ENCODE data around the gene ZNF407. TPM values are rescaled to one million over a fixed set of nuclear protein-coding genes. Genes with fewer than 3 reads are reported as not detected.

The ZNF407 gene
- total RNA-seq, 1 experiment from 2014 or later: 15.9 TPM

- H3K27me3 ChIP-seq (replicated peaks; ENCODE audit: insufficient read depth, low read depth, low read length, poor library complexity): no peaks in the 10 kb centered on the region
- H3K4me1 ChIP-seq (ENCODE audit: insufficient read depth, low read length, poor library complexity, severe bottlenecking): no peaks in the 10 kb centered on the region
- H3K27ac ChIP-seq (ENCODE audit: low read depth, low read length, poor library complexity, severe bottlenecking): no peak overlapping the region
- ChIA-PET POLR2A (ENCODE audit: low non-redundant PET) (no interaction called here), CTCF (no interaction called here)
- H3K9me3 ChIP-seq (ENCODE audit: low read depth, low read length, poor library complexity, severe bottlenecking): no peaks in the 10 kb centered on the region
- H3K4me3 ChIP-seq (ENCODE audit: low read depth, low read length, poor library complexity, severe bottlenecking): no peak overlapping the region
- no peaks in the 10 kb centered on the region for H3K36me3 ChIP-seq (ENCODE audit: insufficient read depth, low read length, poor library complexity, severe bottlenecking)
- DNase-seq (ENCODE audit: low spot score): no peak
- TF ChIP-seq CTCF (conservative IDR thresholded peaks at IDR 0.05; ENCODE audit: low read depth, low read length) (no peak), EZH2 (IDR thresholded peaks at IDR 0.05; ENCODE audit: borderline replicate concordance, low read depth, low read length, poor library complexity, severe bottlenecking) (no peak)
- BruUV-seq (replicated peaks): no TSS peak
- intact Hi-C loops (cut with micrococcal nuclease; ENCODE audit: unreplicated experiment): no loop called here
These were observed 63.3 kb downstream of the ZNF407 start for GRCh38 chr18:74661008-74661407.

DNA sequence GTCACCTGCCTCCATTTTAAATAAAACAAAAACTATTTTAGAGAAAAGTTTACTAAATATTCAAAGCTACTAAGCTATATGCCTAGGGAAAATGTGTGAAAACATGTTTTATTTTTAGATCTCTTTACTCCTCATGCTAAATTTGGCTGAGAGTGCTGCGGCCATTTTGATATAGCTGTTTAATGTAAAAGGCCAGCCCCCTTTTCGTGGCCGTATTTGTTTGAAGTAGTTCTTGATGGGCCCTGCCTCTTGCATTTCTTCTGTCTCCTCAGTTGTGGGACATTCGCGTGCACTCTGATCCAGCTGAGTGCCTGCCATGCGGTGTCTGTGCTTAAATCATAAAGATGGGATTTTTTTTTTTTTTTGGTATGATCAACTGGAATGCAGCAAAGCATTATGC is 64.0 kb downstream of the ZNF407 start:
- Histone ChIP-seq H3K27ac (ENCODE audit: low read depth, low read length, poor library complexity, severe bottlenecking) (no peak overlapping the region), H3K4me1 (ENCODE audit: insufficient read depth, low read length, poor library complexity, severe bottlenecking) (no peaks in the 10 kb centered on the region), H3K9me3 (ENCODE audit: low read depth, low read length, poor library complexity, severe bottlenecking) (no peaks in the 10 kb centered on the region), H3K36me3 (ENCODE audit: insufficient read depth, low read length, poor library complexity, severe bottlenecking) (no peaks in the 10 kb centered on the region), H3K27me3 (replicated peaks; ENCODE audit: insufficient read depth, low read depth, low read length, poor library complexity) (no peaks in the 10 kb centered on the region), H3K4me3 (ENCODE audit: low read depth, low read length, poor library complexity, severe bottlenecking) (no peak overlapping the region)
- intact Hi-C loops (cut with micrococcal nuclease; ENCODE audit: unreplicated experiment): no loop called here
- ChIA-PET POLR2A (ENCODE audit: low non-redundant PET) (no interaction called here), CTCF (no interaction called here)
- no TSS peak for BruUV-seq (replicated peaks)
- TF ChIP-seq EZH2 (IDR thresholded peaks at IDR 0.05; ENCODE audit: borderline replicate concordance, low read depth, low read length, poor library complexity, severe bottlenecking) (no peak), CTCF (conservative IDR thresholded peaks at IDR 0.05; ENCODE audit: low read depth, low read length) (no peak)
- no peak for DNase-seq (ENCODE audit: low spot score)

DNA sequence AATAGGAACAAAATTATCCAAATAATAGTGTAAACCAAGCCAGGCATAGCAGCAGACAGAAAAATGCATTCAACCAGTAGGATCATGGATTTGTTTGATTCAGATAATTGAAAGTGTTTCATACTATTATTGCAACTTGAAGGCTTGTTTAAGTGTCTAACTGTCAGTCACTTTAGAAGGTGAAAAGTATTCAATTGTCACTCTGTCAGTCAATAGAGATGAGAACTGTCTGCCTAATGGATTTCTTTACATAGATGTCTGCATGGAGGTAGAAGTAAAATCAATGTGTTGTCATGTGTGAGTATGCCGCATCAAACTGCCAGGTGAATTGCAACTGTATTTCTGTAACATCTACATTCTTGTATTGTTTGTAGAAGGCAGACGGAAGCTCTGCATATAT is 65.0 kb downstream of the ZNF407 start:
- no peaks in the 10 kb centered on the region for H3K27me3 ChIP-seq (replicated peaks; ENCODE audit: insufficient read depth, low read depth, low read length, poor library complexity)
- intact Hi-C loops (cut with micrococcal nuclease; ENCODE audit: unreplicated experiment): no loop called here
- no peaks in the 10 kb centered on the region for H3K9me3 ChIP-seq (ENCODE audit: low read depth, low read length, poor library complexity, severe bottlenecking)
- ChIA-PET CTCF (no interaction called here), POLR2A (ENCODE audit: low non-redundant PET) (no interaction called here)
- H3K4me3 ChIP-seq (ENCODE audit: low read depth, low read length, poor library complexity, severe bottlenecking): no peak overlapping the region
- no peak for TF ChIP-seq EZH2 (IDR thresholded peaks at IDR 0.05; ENCODE audit: borderline replicate concordance, low read depth, low read length, poor library complexity, severe bottlenecking)
- TF ChIP-seq CTCF (conservative IDR thresholded peaks at IDR 0.05; ENCODE audit: low read depth, low read length): no peak
- no peak for DNase-seq (ENCODE audit: low spot score)
- H3K27ac ChIP-seq (ENCODE audit: low read depth, low read length, poor library complexity, severe bottlenecking): no peak overlapping the region
- H3K36me3 ChIP-seq (ENCODE audit: insufficient read depth, low read length, poor library complexity, severe bottlenecking): no peaks in the 10 kb centered on the region
- H3K4me1 ChIP-seq (ENCODE audit: insufficient read depth, low read length, poor library complexity, severe bottlenecking): no peaks in the 10 kb centered on the region
- BruUV-seq (replicated peaks): no TSS peak

All from A673 (cell line).